ENCODE data around the gene FKBP1B. TPM values are rescaled to one million over a fixed set of nuclear protein-coding genes. Genes with fewer than 3 reads are reported as not detected.
"Not testable (repeated sequence)": the region's sequence is repeated elsewhere in the genome, so short reads cannot be mapped to it uniquely, and the experiment has no call there.

Gene FKBP1B
- total RNA-seq, 1 donor from 2014 or later: 16.2 TPM

- no peak for TF ChIP-seq CTCF (IDR thresholded peaks at IDR 0.05)
- Mint-ChIP-seq H3K27ac (ENCODE audit: unreplicated experiment) (no peak overlapping the region), H3K4me3 (ENCODE audit: unreplicated experiment) (no peak overlapping the region), H3K9me3 (ENCODE audit: low read depth) (no peaks in the 10 kb centered on the region), H3K36me3 (ENCODE audit: low read depth) (peaks cover 13% of the 10 kb centered on the region), H3K27me3 (ENCODE audit: low read depth) (no peaks in the 10 kb centered on the region), H3K4me1 (ENCODE audit: low read depth) (peaks cover 23% of the 10 kb centered on the region)
- DNase-seq (ENCODE audit: low spot score): no peak
Measured at GRCh38 chr2:24086241-24086640, 36.7 kb downstream of the FKBP1B start.

GRCh38 chr2:24087032-24087431 lies 37.5 kb downstream of the FKBP1B start:
- Mint-ChIP-seq H3K27me3 (ENCODE audit: low read depth) (no peaks in the 10 kb centered on the region), H3K27ac (ENCODE audit: unreplicated experiment) (no peak overlapping the region), H3K36me3 (ENCODE audit: low read depth) (peaks cover 9% of the 10 kb centered on the region), H3K9me3 (ENCODE audit: low read depth) (no peaks in the 10 kb centered on the region), H3K4me3 (ENCODE audit: unreplicated experiment) (no peak overlapping the region), H3K4me1 (ENCODE audit: low read depth) (peaks cover 23% of the 10 kb centered on the region)
- no peak for TF ChIP-seq CTCF (IDR thresholded peaks at IDR 0.05)
- DNase-seq (ENCODE audit: low spot score): no peak

GRCh38 chr2:24088821-24089359 lies 39.3 kb downstream of the FKBP1B start:
- Mint-ChIP-seq H3K27ac (ENCODE audit: unreplicated experiment) (no peak overlapping the region), H3K9me3 (ENCODE audit: low read depth) (no peaks in the 10 kb centered on the region), H3K27me3 (ENCODE audit: low read depth) (no peaks in the 10 kb centered on the region), H3K4me3 (ENCODE audit: unreplicated experiment) (no peak overlapping the region), H3K4me1 (ENCODE audit: low read depth) (peaks cover 9% of the 10 kb centered on the region), H3K36me3 (ENCODE audit: low read depth) (peaks cover 6% of the 10 kb centered on the region)
- DNase-seq (ENCODE audit: low spot score): no peak
- TF ChIP-seq CTCF (IDR thresholded peaks at IDR 0.05): no peak

- peaks cover 24% of the 10 kb centered on the region for H3K36me3 Mint-ChIP-seq (ENCODE audit: low read depth)
- H3K4me3 Mint-ChIP-seq (ENCODE audit: unreplicated experiment): not testable (repeated sequence)
Measured at GRCh38 chr2:24093270-24093669, 43.7 kb downstream of the FKBP1B start.

GRCh38 chr2:24095171-24095677 lies 45.7 kb downstream of the FKBP1B start:
- DNase-seq (ENCODE audit: low spot score); H3K4me3 Mint-ChIP-seq (ENCODE audit: unreplicated experiment); H3K4me1 Mint-ChIP-seq (ENCODE audit: low read depth); H3K27ac Mint-ChIP-seq (ENCODE audit: unreplicated experiment); H3K27me3 Mint-ChIP-seq (ENCODE audit: low read depth): not testable (repeated sequence)
- peaks cover 22% of the 10 kb centered on the region for H3K9me3 Mint-ChIP-seq (ENCODE audit: low read depth)
- H3K36me3 Mint-ChIP-seq (ENCODE audit: low read depth): peaks cover 24% of the 10 kb centered on the region

More at GRCh38 chr2:24093270-24093669, 43.7 kb downstream of the FKBP1B start:
- DNase-seq (ENCODE audit: low spot score); H3K27ac Mint-ChIP-seq (ENCODE audit: unreplicated experiment); H3K4me1 Mint-ChIP-seq (ENCODE audit: low read depth); H3K27me3 Mint-ChIP-seq (ENCODE audit: low read depth): not testable (repeated sequence)
- peaks cover 12% of the 10 kb centered on the region for H3K9me3 Mint-ChIP-seq (ENCODE audit: low read depth)

- Mint-ChIP-seq H3K9me3 (ENCODE audit: low read depth) (peaks cover 32% of the 10 kb centered on the region), H3K36me3 (ENCODE audit: low read depth) (peaks cover 29% of the 10 kb centered on the region)
- H3K27ac Mint-ChIP-seq (ENCODE audit: unreplicated experiment); DNase-seq (ENCODE audit: low spot score); H3K27me3 Mint-ChIP-seq (ENCODE audit: low read depth); H3K4me1 Mint-ChIP-seq (ENCODE audit: low read depth); H3K4me3 Mint-ChIP-seq (ENCODE audit: unreplicated experiment): not testable (repeated sequence)
Measured at GRCh38 chr2:24100732-24101131, 51.2 kb downstream of the FKBP1B start.

GRCh38 chr2:24101992-24102391 lies 52.5 kb downstream of the FKBP1B start:
- peaks cover 37% of the 10 kb centered on the region for H3K9me3 Mint-ChIP-seq (ENCODE audit: low read depth)
- no peak overlapping the region for H3K4me3 Mint-ChIP-seq (ENCODE audit: unreplicated experiment)
- no peaks in the 10 kb centered on the region for H3K27me3 Mint-ChIP-seq (ENCODE audit: low read depth)
- H3K27ac Mint-ChIP-seq (ENCODE audit: unreplicated experiment): no peak overlapping the region
- no peaks in the 10 kb centered on the region for H3K4me1 Mint-ChIP-seq (ENCODE audit: low read depth)
- peaks cover 21% of the 10 kb centered on the region for H3K36me3 Mint-ChIP-seq (ENCODE audit: low read depth)
- DNase-seq (ENCODE audit: low spot score): no peak
- TF ChIP-seq CTCF (IDR thresholded peaks at IDR 0.05): no peak

Measured in chondrocyte (in vitro differentiated cells).